Osteocyte (in vitro differentiated cells): Measurements from ENCODE around the gene RASD1. TPM values are rescaled to one million over a fixed set of nuclear protein-coding genes. Genes with fewer than 3 reads are reported as not detected.
"Not testable (repeated sequence)": the region's sequence is repeated elsewhere in the genome, so short reads cannot be mapped to it uniquely, and the experiment has no call there.

Experiments used
- DNase-seq: peaks from one replicate; pipeline ENCODE4 v3.0.0; 2021; ENCODE audit warnings: mixed read lengths; ENCODE audit not compliant: unreplicated experiment; ENCODE audit errors: extremely low spot score
- H3K27ac Mint-ChIP-seq: one replicate; pipeline ENCODE4 v1.8.0; 2021; ENCODE audit warnings: mild to moderate bottlenecking, mixed read lengths; ENCODE audit not compliant: unreplicated experiment
- H3K27me3 Mint-ChIP-seq: one replicate; pipeline ENCODE4 v1.8.0; 2021; ENCODE audit warnings: mixed read lengths; ENCODE audit not compliant: unreplicated experiment
- H3K36me3 Mint-ChIP-seq: one replicate; pipeline ENCODE4 v1.8.0; 2021; ENCODE audit warnings: mixed read lengths; ENCODE audit not compliant: unreplicated experiment
- H3K4me1 Mint-ChIP-seq: one replicate; pipeline ENCODE4 v1.8.0; 2021; ENCODE audit warnings: mixed read lengths; ENCODE audit not compliant: unreplicated experiment
- H3K4me3 Mint-ChIP-seq: one replicate; pipeline ENCODE4 v1.8.0; 2021; ENCODE audit warnings: mild to moderate bottlenecking, moderate library complexity, mixed read lengths; ENCODE audit not compliant: unreplicated experiment
- H3K9me3 Mint-ChIP-seq: one replicate; pipeline ENCODE4 v1.8.0; 2021; ENCODE audit warnings: mixed read lengths; ENCODE audit not compliant: unreplicated experiment
- CTCF ChIP-seq: fragments of 200-600 bp; sonication (generic); IDR thresholded peaks from 2 replicates; pipeline ENCODE4 v1.5.0; 2021; ENCODE audit warnings: antibody characterized with exemption, mild to moderate bottlenecking, moderate library complexity
- total RNA-seq: library from RNA; stranded (reverse); gene quantifications from 2 replicates; pipeline ENCODE4 v1.2.1, GENCODE V29; 2021

The RASD1 gene
- total RNA-seq, 1 donor from 2014 or later, result 1.6 TPM

GRCh38 chr17:17455173-17455572 lies 41.0 kb downstream of the RASD1 start:
- Mint-ChIP-seq H3K36me3 (no peaks in the 10 kb centered on the region), H3K4me3 (no peak overlapping the region), H3K9me3 (peaks cover 4% of the 10 kb centered on the region), H3K27me3 (peaks cover 44% of the 10 kb centered on the region), H3K27ac (no peak overlapping the region), H3K4me1 (no peaks in the 10 kb centered on the region)
- DNase-seq, result no peak
- TF ChIP-seq CTCF, result no peak

- peaks cover 44% of the 10 kb centered on the region for H3K27me3 Mint-ChIP-seq
Measured at GRCh38 chr17:17454700-17455099, 41.5 kb downstream of the RASD1 start.

GRCh38 chr17:17454276-17454675 lies 41.9 kb downstream of the RASD1 start:
- Mint-ChIP-seq H3K27me3 (peaks cover 46% of the 10 kb centered on the region), H3K27ac (no peak overlapping the region), H3K9me3 (no peaks in the 10 kb centered on the region), H3K36me3 (no peaks in the 10 kb centered on the region), H3K4me1 (no peaks in the 10 kb centered on the region), H3K4me3 (no peak overlapping the region)
- no peak for TF ChIP-seq CTCF
- DNase-seq, result no peak

More at GRCh38 chr17:17454700-17455099, 41.5 kb downstream of the RASD1 start:
- H3K9me3 Mint-ChIP-seq, DNase-seq, H3K27ac Mint-ChIP-seq, H3K4me1 Mint-ChIP-seq, H3K36me3 Mint-ChIP-seq, H3K4me3 Mint-ChIP-seq: not testable (repeated sequence)

- no peak for TF ChIP-seq CTCF
- Mint-ChIP-seq H3K4me1 (no peaks in the 10 kb centered on the region), H3K4me3 (no peak overlapping the region), H3K27me3 (peaks cover 47% of the 10 kb centered on the region), H3K9me3 (no peaks in the 10 kb centered on the region), H3K36me3 (no peaks in the 10 kb centered on the region), H3K27ac (no peak overlapping the region)
- no peak for DNase-seq
Measured at GRCh38 chr17:17453088-17453487, 43.1 kb downstream of the RASD1 start.

- no peak for TF ChIP-seq CTCF
- H3K36me3 Mint-ChIP-seq, result no peaks in the 10 kb centered on the region
- H3K4me3 Mint-ChIP-seq, result no peak overlapping the region
- peaks cover 7% of the 10 kb centered on the region for H3K4me1 Mint-ChIP-seq
- H3K27ac Mint-ChIP-seq, result no peak overlapping the region
- no peaks in the 10 kb centered on the region for H3K9me3 Mint-ChIP-seq
- DNase-seq, result no peak
- H3K27me3 Mint-ChIP-seq, result peaks cover 29% of the 10 kb centered on the region
Measured at GRCh38 chr17:17448723-17449122, 47.5 kb downstream of the RASD1 start.

GRCh38 chr17:17448076-17448475 lies 48.1 kb downstream of the RASD1 start:
- H3K27ac Mint-ChIP-seq, result no peak overlapping the region
- H3K36me3 Mint-ChIP-seq, result no peaks in the 10 kb centered on the region
- no peak for DNase-seq

More at GRCh38 chr17:17448076-17448475, 48.1 kb downstream of the RASD1 start:
- Mint-ChIP-seq H3K4me1 (peaks cover 7% of the 10 kb centered on the region), H3K4me3 (no peak overlapping the region), H3K27me3 (peaks cover 23% of the 10 kb centered on the region), H3K9me3 (no peaks in the 10 kb centered on the region)
- no peak for TF ChIP-seq CTCF
